HG02943 (cell line): ENCODE data around the gene FKBP10.
"Not testable (repeated sequence)": the region's sequence is repeated elsewhere in the genome, so short reads cannot be mapped to it uniquely, and the experiment has no call there.

ENCODE experiments used
- ATAC-seq: cut with Tn5 transposase; IDR thresholded peaks from one replicate; pipeline ENCODE4 v1.9.1; 2021; ENCODE audit warnings: mild to moderate bottlenecking, low read depth, moderate library complexity; ENCODE audit not compliant: unreplicated experiment

Gene FKBP10

GRCh38 chr17:41803049-41804020, 9.5 kb upstream of the FKBP10 start:
- no peak for ATAC-seq

DNA sequence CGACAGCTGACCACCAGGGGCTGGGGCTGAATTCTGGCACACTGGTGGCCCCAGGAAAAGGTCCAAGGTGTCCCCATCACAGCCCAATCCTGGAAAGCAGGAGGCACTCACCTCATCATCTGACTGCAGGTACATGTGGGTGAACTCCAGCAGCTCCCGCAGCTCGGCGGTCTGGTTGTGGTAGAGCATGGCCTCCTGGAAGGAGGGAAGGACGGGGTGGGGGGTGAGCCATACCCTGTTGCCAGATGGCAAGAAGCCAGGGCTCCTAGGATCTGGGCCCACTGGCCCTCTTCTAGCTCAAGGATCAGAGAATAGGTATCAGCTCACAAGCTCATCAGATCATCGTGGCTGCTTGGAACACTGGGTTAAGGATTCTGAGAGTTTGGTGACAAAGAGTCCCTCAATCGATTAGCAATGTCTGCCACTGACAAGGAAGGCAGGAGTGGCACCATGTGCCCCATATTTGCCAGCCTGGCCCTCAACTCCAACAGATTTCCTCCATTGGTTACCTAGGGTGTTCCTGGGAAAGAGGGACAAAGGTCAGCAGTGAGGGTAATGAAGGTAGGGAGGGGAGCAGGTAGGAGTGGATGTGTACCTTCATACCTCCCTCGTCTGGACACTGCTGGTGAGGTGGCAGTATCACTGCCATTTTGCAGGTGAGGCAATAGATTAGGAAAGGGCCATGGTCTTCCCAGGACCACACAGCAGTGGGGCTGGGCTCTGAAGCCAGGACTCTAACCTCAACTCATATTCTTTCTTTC, 5.9 kb upstream of the FKBP10 start:
- ATAC-seq: no peak

- no peak for ATAC-seq
Measured at GRCh38 chr17:41810659-41811548, 1.9 kb upstream of the FKBP10 start.

- ATAC-seq: no peak
Measured at GRCh38 chr17:41811549-41812380, 1.0 kb upstream of the FKBP10 start, which contains the start of gene P3H4. Gene P3H4 (minus strand): TSS chr17:41811949. CDS start chr17:41811915, 34 bp downstream.

- ATAC-seq: no peak
Measured at GRCh38 chr17:41813152-41813680, 412 bp downstream of the FKBP10 start.

DNA sequence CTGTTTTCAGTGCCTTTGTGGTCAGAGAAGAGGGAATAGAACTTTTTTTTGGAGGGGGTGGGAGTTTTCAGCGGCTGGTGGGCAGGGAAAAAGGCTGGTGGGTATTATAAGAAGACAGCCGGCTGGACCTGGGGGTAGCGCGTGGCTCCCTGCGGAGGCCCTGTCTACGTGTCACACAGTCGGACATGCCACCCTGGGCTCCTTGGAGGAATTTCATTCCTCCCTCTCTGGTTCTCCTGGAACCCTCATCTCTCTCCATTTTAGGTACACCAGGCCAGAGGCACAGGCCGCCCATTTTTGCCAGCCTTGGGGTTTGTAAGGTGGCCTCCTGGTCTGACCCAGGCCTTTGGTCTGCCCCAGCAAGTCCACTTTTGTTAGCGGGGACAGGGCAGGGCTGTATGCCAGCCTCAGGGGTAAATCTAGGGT, 908 bp downstream of the FKBP10 start:
- ATAC-seq: no peak

DNA sequence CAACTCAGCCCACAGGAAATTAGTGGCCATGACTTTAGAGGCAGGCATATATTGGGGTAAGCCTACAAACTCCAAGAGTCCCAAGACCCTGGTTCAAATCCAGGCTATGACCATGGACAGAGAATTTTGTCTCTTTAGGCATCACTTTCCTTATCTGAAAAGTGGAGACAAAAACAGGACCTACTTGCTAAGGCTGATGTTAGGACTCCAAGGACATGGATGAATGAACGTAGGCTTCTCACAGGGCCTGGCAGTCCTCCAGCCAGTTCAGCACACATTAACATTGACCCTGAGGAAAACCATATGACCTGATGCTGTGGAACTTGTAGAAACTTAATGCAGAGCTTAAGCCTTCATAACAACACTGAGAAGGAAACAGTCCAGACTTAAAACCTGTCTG, 1.4 kb downstream of the FKBP10 start:
- ATAC-seq: no peak

DNA sequence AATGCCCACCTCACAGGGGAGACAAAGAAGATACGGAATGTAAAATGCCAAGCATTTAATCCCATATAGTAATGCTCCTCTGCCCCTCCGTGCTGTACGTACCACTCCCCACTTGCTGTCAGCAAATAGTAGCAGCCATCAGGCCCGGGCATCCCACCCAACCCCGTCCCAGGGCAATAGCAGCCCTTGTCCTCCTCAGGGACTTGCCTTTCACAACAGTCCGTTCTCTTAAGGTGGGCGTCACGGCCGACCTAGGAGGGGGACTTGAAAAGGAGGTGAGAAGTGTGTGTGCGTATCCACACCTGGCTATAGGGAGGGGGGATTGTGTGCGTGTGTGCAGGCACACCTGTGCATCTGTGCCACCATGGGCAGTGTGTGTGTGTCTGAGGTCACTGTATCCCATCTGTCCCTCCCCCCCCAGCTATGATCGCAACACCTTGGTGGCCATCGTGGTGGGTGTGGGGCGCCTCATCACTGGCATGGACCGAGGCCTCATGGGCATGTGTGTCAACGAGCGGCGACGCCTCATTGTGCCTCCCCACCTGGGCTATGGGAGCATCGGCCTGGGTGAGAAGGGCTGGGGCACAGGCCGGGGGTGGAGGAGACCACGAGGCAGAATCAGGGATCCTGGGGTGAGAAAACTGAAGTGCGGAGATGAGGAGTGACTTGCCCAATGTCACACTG, 4.0 kb downstream of the FKBP10 start:
- no peak for ATAC-seq

GRCh38 chr17:41818024-41818423, 5.2 kb downstream of the FKBP10 start:
- ATAC-seq: no peak

DNA sequence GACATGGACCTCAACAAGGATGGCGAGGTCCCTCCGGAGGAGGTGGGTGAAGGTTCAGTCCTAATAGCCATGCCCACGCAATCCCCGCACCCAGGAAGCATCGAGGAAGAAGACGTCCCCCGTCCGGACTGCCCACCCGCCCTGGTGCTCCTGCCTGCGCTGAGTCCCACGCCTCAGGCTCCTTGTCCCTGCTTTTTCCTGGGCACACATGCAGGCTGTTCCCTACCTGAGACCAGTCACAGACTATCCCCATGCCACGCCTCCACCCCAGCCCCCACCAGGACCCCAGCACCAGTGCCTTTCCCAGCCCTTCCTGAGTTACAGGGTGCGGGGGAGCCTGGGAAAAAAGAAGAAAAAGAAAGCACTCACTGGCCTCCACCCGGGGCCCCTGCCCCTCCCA, 9.0 kb downstream of the FKBP10 start:
- ATAC-seq: no peak

DNA sequence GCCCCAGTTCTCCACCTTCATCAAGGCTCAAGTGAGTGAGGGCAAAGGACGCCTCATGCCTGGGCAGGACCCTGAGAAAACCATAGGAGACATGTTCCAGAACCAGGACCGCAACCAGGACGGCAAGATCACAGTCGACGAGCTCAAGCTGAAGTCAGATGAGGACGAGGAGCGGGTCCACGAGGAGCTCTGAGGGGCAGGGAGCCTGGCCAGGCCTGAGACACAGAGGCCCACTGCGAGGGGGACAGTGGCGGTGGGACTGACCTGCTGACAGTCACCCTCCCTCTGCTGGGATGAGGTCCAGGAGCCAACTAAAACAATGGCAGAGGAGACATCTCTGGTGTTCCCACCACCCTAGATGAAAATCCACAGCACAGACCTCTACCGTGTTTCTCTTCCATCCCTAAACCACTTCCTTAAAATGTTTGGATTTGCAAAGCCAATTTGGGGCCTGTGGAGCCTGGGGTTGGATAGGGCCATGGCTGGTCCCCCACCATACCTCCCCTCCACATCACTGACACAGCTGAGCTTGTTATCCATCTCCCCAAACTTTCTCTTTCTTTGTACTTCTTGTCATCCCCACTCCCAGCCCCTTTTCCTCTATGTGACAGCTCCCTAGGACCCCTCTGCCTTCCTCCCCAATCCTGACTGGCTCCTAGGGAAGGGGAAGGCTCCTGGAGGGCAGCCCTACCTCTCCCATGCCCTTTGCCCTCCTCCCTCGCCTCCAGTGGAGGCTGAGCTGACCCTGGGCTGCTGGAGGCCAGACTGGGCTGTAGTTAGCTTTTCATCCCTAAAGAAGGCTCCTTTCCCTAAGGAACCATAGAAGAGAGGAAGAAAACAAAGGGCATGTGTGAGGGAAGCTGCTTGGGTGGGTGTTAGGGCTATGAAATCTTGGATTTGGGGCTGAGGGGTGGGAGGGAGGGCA, 9.7 kb downstream of the FKBP10 start:
- no peak for ATAC-seq

DNA sequence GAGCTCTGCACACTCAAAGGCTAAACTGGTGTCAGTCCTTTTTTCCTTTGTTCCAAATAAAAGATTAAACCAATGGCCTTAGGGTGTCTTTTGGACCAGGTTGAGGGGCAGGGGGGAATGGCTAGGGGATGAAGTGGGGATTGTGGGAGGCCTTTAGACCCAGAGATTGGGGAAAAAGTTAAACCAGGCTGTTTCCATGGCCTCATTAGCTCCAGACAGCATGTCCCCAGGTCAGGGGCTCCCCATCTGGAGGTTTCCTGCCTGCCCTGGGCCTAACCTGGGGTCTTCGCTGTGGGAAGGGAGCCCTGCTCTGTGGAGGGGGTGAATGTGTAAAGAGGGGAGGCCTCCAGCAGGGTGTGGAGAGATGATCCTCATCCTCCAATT, 10.3 kb downstream of the FKBP10 start:
- ATAC-seq: no peak

DNA sequence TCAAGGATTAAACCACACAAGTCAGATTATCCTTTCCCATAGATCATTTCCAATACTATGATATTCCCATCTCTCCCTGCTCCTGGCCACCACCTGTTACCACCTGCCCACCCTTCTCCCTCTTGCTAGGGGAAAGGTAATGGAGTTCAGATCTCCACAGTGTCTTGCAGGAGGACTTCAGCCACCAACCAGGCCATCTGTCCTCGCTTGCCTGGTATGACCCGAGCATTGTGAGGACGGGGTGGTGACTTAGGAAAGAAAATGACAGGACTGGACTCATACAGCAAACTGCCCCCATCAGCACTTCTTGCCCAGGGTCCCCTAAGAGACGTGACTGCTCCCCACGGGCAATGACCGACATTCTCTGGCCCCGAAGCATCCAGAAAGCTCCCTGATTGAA, 10.8 kb downstream of the FKBP10 start:
- no peak for ATAC-seq

GRCh38 chr17:41824086-41824485, 11.3 kb downstream of the FKBP10 start:
- no peak for ATAC-seq

DNA sequence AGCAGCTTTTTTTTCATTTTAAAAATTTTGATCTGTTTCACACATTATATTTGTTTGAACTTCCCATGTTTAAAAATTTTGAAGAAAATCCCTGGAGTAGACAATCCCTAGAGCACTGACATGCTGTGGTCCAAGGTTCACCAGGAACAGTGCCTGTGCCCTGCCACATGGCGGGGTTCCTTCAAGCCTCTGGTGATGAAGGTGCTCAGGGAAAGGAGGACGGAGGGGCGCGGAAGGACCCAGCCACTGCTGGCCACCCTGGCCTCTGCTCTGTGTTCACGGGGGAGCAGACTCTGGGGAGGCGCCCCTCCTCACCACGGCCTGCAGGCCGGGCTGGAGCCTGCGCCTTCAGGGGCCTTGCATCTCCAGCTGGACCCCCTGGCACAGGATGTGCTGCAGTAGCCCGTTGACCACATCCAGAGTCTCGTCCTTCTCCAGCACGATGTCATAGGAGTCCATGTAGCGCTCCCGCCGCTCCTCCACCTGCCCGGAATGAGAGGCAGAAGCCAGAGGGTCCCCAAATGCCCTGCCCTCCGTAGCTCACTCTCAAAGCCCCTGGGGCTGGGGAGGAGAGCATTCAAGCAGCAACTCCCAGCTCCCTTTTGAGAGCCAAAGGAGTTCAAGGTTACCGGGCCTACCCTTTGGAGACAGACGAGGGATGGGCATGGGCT, 12.5 kb downstream of the FKBP10 start:
- ATAC-seq: no peak

GRCh38 chr17:41829961-41830360, 17.2 kb downstream of the FKBP10 start:
- not testable (repeated sequence) for ATAC-seq

GRCh38 chr17:41835214-41835799, 22.5 kb downstream of the FKBP10 start:
- no peak for ATAC-seq
